PC-9 (cell line): Measurements from ENCODE around the gene ZNF688. TPM values are rescaled to one million over a fixed set of nuclear protein-coding genes. Genes with fewer than 3 reads are reported as not detected.

Source experiments
- BruUV-seq: library from RNA; stranded (reverse); fragments of 400-500 nt; replicated peaks from 2 replicates; lab custom pipeline; 2021; lab: Mats Ljungman, UMichigan
- CTCF ChIA-PET: fragments of 300-600 bp; sonication (Branson Sonifier 250); formaldehyde crosslinking; loops from one replicate; lab custom pipeline; 2022; ENCODE audit warnings: antibody characterized with exemption; lab: Charles Lee
- POLR2A ChIA-PET: fragments of 300-600 bp; sonication (Branson Sonifier 250); formaldehyde crosslinking; loops from one replicate; lab custom pipeline; 2022; ENCODE audit warnings: antibody characterized with exemption; ENCODE audit not compliant: unreplicated experiment; lab: Charles Lee
- DNase-seq, 2 experiments: peaks; one replicate each; pipeline versions ENCODE4 v3.0.0 to v3.0.0-alpha.2; 2015 to 2022; ENCODE audit warnings: mixed read lengths in 1 of 2
- H2AFZ ChIP-seq: fragments of 200-600 bp; sonication (generic); 2 replicates; pipeline ENCODE4 v1.8.1; 2017; ENCODE audit warnings: antibody characterized with exemption
- H3F3A ChIP-seq: fragments of 200-600 bp; sonication (generic); 2 replicates; pipeline ENCODE4 v1.8.1; 2017; ENCODE audit warnings: antibody characterized with exemption, mild to moderate bottlenecking, low read depth; ENCODE audit not compliant: insufficient read depth
- H3K27ac ChIP-seq: fragments of 200-600 bp; sonication (generic); 2 replicates; pipeline ENCODE4 v1.6.1; 2016; ENCODE audit warnings: mixed run types
- H3K27me3 ChIP-seq: fragments of 200-600 bp; sonication (generic); 2 replicates; pipeline ENCODE4 v1.6.1; 2016; ENCODE audit warnings: low read depth, mixed run types; ENCODE audit not compliant: insufficient read depth
- H3K36me3 ChIP-seq: fragments of 200-600 bp; sonication (generic); 2 replicates; pipeline ENCODE4 v1.6.1; 2016; ENCODE audit warnings: low read depth, mixed run types
- H3K4me1 ChIP-seq: fragments of 200-600 bp; sonication (generic); replicated peaks from 2 replicates; pipeline ENCODE4 v1.6.1; 2016; ENCODE audit warnings: mixed run types; ENCODE audit not compliant: insufficient read depth
- H3K4me2 ChIP-seq: fragments of 200-600 bp; sonication (generic); 2 replicates; pipeline ENCODE4 v1.6.1; 2017; ENCODE audit warnings: mixed run types
- H3K4me3 ChIP-seq: fragments of 200-600 bp; sonication (generic); 2 replicates; pipeline ENCODE4 v1.6.1; 2016; ENCODE audit warnings: mixed run types
- H3K79me2 ChIP-seq: fragments of 200-600 bp; sonication (generic); 2 replicates; pipeline ENCODE4 v1.6.1; 2017; ENCODE audit warnings: low read depth, mixed run types
- H3K9me2 ChIP-seq: fragments of 200-600 bp; sonication (generic); 2 replicates; pipeline ENCODE4 v1.8.1; 2017; ENCODE audit warnings: mild to moderate bottlenecking; ENCODE audit not compliant: insufficient read depth
- H3K9me3 ChIP-seq: fragments of 200-600 bp; sonication (generic); 2 replicates; pipeline ENCODE4 v1.8.1; 2016; ENCODE audit warnings: low read depth; ENCODE audit not compliant: insufficient read depth
- H4K20me1 ChIP-seq: fragments of 200-600 bp; sonication (generic); 2 replicates; pipeline ENCODE4 v1.8.1; 2017; ENCODE audit not compliant: insufficient read depth
- EZH2 ChIP-seq: fragments of 200-600 bp; sonication (generic); IDR thresholded peaks from 2 replicates; pipeline ENCODE4 v1.8.0; 2017; ENCODE audit warnings: antibody characterized with exemption, low read depth
- intact Hi-C: fragments of 100-400 bp; cut with micrococcal nuclease; formaldehyde crosslinking; loops from one replicate; pipeline ENCODE4 v1.10.0; 2022; ENCODE audit not compliant: unreplicated experiment
- total RNA-seq: library from RNA; stranded (reverse); gene quantifications from 2 replicates; pipeline ENCODE4 v1.2.3, GENCODE V29; 2021
- TF ChIP-seq, protein P1 (sequence below): fragments of 200-600 bp; sonication (generic); conservative IDR thresholded peaks from 2 replicates; pipeline ENCODE4 v1.6.1; 2017; ENCODE audit warnings: mixed run types, antibody characterized with exemption, mild to moderate bottlenecking, moderate library complexity

The ZNF688 gene
- total RNA-seq, 1 experiment from 2014 or later = 13.1 TPM

- Histone ChIP-seq H3K4me3 (no peak overlapping the region), H3K27ac (no peak overlapping the region), H3K79me2 (peaks cover 3% of the 10 kb centered on the region; the same call in 1 of the 2 replicates), H2AFZ (no peak overlapping the region), H3K27me3 (no peaks in the 10 kb centered on the region), H3F3A (peaks cover 22% of the 10 kb centered on the region; the same call in 1 of the 2 replicates), H3K4me2 (no peak overlapping the region), H3K4me1 (peaks cover 4% of the 10 kb centered on the region; the same call in 1 of the 2 replicates), H3K36me3 (0 out of 2 replicates have a peak, but pooled peaks cover 6% of the 10 kb centered on the region), H3K9me2 (no peaks in the 10 kb centered on the region), H3K9me3 (no peaks in the 10 kb centered on the region), H4K20me1 (no peaks in the 10 kb centered on the region)
- TF ChIP-seq, protein P1, sequence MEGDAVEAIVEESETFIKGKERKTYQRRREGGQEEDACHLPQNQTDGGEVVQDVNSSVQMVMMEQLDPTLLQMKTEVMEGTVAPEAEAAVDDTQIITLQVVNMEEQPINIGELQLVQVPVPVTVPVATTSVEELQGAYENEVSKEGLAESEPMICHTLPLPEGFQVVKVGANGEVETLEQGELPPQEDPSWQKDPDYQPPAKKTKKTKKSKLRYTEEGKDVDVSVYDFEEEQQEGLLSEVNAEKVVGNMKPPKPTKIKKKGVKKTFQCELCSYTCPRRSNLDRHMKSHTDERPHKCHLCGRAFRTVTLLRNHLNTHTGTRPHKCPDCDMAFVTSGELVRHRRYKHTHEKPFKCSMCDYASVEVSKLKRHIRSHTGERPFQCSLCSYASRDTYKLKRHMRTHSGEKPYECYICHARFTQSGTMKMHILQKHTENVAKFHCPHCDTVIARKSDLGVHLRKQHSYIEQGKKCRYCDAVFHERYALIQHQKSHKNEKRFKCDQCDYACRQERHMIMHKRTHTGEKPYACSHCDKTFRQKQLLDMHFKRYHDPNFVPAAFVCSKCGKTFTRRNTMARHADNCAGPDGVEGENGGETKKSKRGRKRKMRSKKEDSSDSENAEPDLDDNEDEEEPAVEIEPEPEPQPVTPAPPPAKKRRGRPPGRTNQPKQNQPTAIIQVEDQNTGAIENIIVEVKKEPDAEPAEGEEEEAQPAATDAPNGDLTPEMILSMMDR = no peak
- no peak for TF ChIP-seq EZH2
- CTCF ChIA-PET = no interaction called here
- POLR2A ChIA-PET = no interaction called here
- DNase-seq = no peak
- BruUV-seq = no TSS peak
- intact Hi-C loops = no loop called here
Measured at GRCh38 chr16:30604316-30604947, 32.9 kb upstream of the ZNF688 start.

GRCh38 chr16:30603945-30604315 is 32.4 kb upstream of the ZNF688 start:
- CTCF ChIA-PET = no interaction called here
- no peaks in the 10 kb centered on the region for H3K9me3 ChIP-seq
- H3K9me2 ChIP-seq = no peaks in the 10 kb centered on the region
- H3K4me2 ChIP-seq = no peak overlapping the region
- H3K27ac ChIP-seq = no peak overlapping the region
- no peak overlapping the region for H3K4me3 ChIP-seq
- no peaks in the 10 kb centered on the region for H3K4me1 ChIP-seq
- peaks cover 23% of the 10 kb centered on the region; the same call in 1 of the 2 replicates for H3F3A ChIP-seq
- H3K36me3 ChIP-seq = 0 out of 2 replicates have a peak, but pooled peaks cover 6% of the 10 kb centered on the region
- no peak for DNase-seq
- TF ChIP-seq EZH2 = no peak
- TF ChIP-seq, protein P1 = no peak
- H3K79me2 ChIP-seq = no peaks in the 10 kb centered on the region; the same call in 1 of the 2 replicates
- no peaks in the 10 kb centered on the region for H3K27me3 ChIP-seq
- intact Hi-C loops = no loop called here
- no peak overlapping the region for H2AFZ ChIP-seq
- no peaks in the 10 kb centered on the region for H4K20me1 ChIP-seq
- POLR2A ChIA-PET = no interaction called here
- no TSS peak for BruUV-seq

DNA sequence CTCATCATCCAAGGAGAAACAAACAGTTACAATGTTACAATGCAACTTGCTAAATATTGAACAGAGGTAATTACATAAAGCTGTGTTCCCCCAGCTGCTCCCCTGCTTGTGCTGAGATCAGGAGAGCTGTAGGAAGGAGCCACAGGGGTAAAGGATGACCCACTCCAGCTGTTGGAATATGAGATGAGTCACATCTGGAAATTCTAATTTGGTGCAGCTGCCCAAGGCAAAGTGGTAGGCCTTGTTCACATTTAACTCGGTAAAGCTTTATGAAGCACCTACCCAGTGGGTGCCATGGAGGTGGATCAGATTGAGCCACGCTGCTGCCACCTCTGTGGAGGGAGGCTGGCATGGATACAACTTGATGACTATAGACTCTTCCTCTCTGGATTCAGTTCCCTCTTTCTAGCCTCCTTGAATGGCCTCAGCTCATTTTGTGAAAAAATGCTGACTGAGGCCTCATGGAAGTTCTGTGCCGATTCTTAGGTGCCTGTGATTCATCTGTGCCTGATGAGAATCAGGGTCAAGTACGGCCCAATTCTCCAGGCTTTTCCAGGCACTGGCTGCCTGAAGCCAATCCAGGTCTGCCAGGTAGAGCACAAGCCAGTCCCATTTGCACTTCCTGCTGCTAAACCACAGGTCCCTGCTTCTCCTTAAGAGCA is 31.2 kb upstream of the ZNF688 start:
- H3K4me2 ChIP-seq = no peak overlapping the region
- H3F3A ChIP-seq = peaks cover 35% of the 10 kb centered on the region; the same call in 1 of the 2 replicates
- H2AFZ ChIP-seq = no peak overlapping the region
- H3K4me1 ChIP-seq = no peaks in the 10 kb centered on the region
- no TSS peak for BruUV-seq
- TF ChIP-seq EZH2 = no peak
- TF ChIP-seq, protein P1 = no peak
- intact Hi-C loops = no loop called here
- DNase-seq = no peak
- no peak overlapping the region for H3K4me3 ChIP-seq
- ChIA-PET POLR2A (interaction anchor here (0.6 to 0.7 kb wide), 3 partner anchors 12 to 229 kb away, joined by 3 to 9 read pairs (median 6); no protein-coding TSS in a partner anchor), CTCF (interaction anchor here (0.6 to 0.7 kb wide), 2 partner anchors 9 to 179 kb away, joined by 3 to 7 read pairs; no protein-coding TSS in a partner anchor)
- no peaks in the 10 kb centered on the region for H3K79me2 ChIP-seq
- no peaks in the 10 kb centered on the region for H3K9me3 ChIP-seq
- H4K20me1 ChIP-seq = no peaks in the 10 kb centered on the region
- 0 out of 2 replicates have a peak, but pooled peaks cover 6% of the 10 kb centered on the region for H3K36me3 ChIP-seq
- no peak overlapping the region for H3K27ac ChIP-seq
- no peaks in the 10 kb centered on the region for H3K9me2 ChIP-seq
- H3K27me3 ChIP-seq = no peaks in the 10 kb centered on the region
